Effector CD4-positive, alpha-beta T cell (primary cell): Measurements from ENCODE around the gene SHTN1.

Source experiments
- DNase-seq: peaks from one replicate; pipeline ENCODE4 v3.0.0-alpha.2; 2020

The SHTN1 gene

DNA sequence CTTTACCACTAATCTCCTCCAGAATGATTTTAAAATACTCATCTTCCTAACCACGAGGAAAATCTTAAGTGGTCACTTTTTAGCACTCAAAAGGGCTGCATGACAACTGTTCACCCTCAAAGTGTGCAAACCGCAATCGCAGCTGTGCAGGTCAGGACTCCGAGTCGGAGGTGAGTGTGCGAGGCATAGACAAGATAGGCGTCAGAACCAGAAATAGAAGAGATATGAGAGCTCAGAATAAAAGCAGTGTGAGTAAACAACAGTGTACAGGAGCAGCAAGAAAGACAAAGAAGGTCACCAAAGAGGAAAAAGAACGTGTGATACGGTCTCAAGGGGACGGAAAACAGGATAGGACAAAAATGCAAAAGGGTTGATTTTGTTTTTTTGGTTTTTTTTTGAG, 173.2 kb downstream of the SHTN1 start:
- DNase-seq: no peak
